ENCODE data around the gene ADCY9.
A peak's percentile ranks its signal among the peaks of the same experiment; 100 is the strongest.

The ADCY9 gene

GRCh38 chr16:4009177-4009576, 107.1 kb downstream of the ADCY9 start:
- Histone ChIP-seq H3K4me3 (ENCODE audit: low read depth in 1 of 2, low read length in 2 of 2) (no peak overlapping the region), H3K4me1 (ENCODE audit: control insufficient read depth in 1 of 2, insufficient read depth in 2 of 2, low read length in 2 of 2) (peaks cover 0 to 12% of the 10 kb centered on the region in 2 donors), H3K36me3 (ENCODE audit: control insufficient read depth in 1 of 2, insufficient read depth in 2 of 2, low read length in 2 of 2) (no peaks in the 10 kb centered on the region), H3K27ac (ENCODE audit: low read length) (no peak overlapping the region), H3K27me3 (ENCODE audit: low read depth, low read length) (no peaks in the 10 kb centered on the region), H3K9me3 (ENCODE audit: control insufficient read depth in 1 of 2, low read length in 2 of 2) (no peaks in the 10 kb centered on the region)

- Histone ChIP-seq H3K27ac (ENCODE audit: low read length) (no peak overlapping the region), H3K36me3 (ENCODE audit: control insufficient read depth in 1 of 2, insufficient read depth in 2 of 2, low read length in 2 of 2) (no peaks in the 10 kb centered on the region), H3K27me3 (ENCODE audit: low read depth, low read length) (no peaks in the 10 kb centered on the region), H3K4me3 (ENCODE audit: low read depth in 1 of 2, low read length in 2 of 2) (no peak overlapping the region), H3K9me3 (ENCODE audit: control insufficient read depth in 1 of 2, low read length in 2 of 2) (no peaks in the 10 kb centered on the region), H3K4me1 (ENCODE audit: control insufficient read depth in 1 of 2, insufficient read depth in 2 of 2, low read length in 2 of 2) (peaks cover 0 to 12% of the 10 kb centered on the region in 2 donors)
These were observed 108.1 kb downstream of the ADCY9 start for GRCh38 chr16:4008116-4008515.

- H3K27ac ChIP-seq (ENCODE audit: low read length): no peak overlapping the region
- H3K4me1 ChIP-seq (ENCODE audit: control insufficient read depth in 1 of 2, insufficient read depth in 2 of 2, low read length in 2 of 2): peaks cover 0 to 5% of the 10 kb centered on the region in 2 donors
- H3K27me3 ChIP-seq (ENCODE audit: low read depth, low read length): no peaks in the 10 kb centered on the region
- no peaks in the 10 kb centered on the region for H3K36me3 ChIP-seq (ENCODE audit: control insufficient read depth in 1 of 2, insufficient read depth in 2 of 2, low read length in 2 of 2)
- peak overlapping the region in 1 of 2 donors; percentile 20 for H3K4me3 ChIP-seq (ENCODE audit: low read depth in 1 of 2, low read length in 2 of 2)
- H3K9me3 ChIP-seq (ENCODE audit: control insufficient read depth in 1 of 2, low read length in 2 of 2): no peaks in the 10 kb centered on the region
These were observed 109.7 kb downstream of the ADCY9 start for GRCh38 chr16:4006397-4006999.

- Histone ChIP-seq H3K36me3 (ENCODE audit: control insufficient read depth in 1 of 2, insufficient read depth in 2 of 2, low read length in 2 of 2) (no peaks in the 10 kb centered on the region), H3K9me3 (ENCODE audit: control insufficient read depth in 1 of 2, low read length in 2 of 2) (no peaks in the 10 kb centered on the region), H3K27me3 (ENCODE audit: low read depth, low read length) (no peaks in the 10 kb centered on the region), H3K4me1 (ENCODE audit: control insufficient read depth in 1 of 2, insufficient read depth in 2 of 2, low read length in 2 of 2) (peaks cover 0 to 4% of the 10 kb centered on the region in 2 donors), H3K4me3 (ENCODE audit: low read depth in 1 of 2, low read length in 2 of 2) (peak overlapping the region in 1 of 2 donors; percentile 20), H3K27ac (ENCODE audit: low read length) (no peak overlapping the region)
These were observed 110.5 kb downstream of the ADCY9 start for GRCh38 chr16:4005731-4006130.

- no peak overlapping the region for H3K27ac ChIP-seq (ENCODE audit: low read length)
- peak overlapping the region in 1 of 2 donors; percentile 20 for H3K4me3 ChIP-seq (ENCODE audit: low read depth in 1 of 2, low read length in 2 of 2)
- H3K9me3 ChIP-seq (ENCODE audit: control insufficient read depth in 1 of 2, low read length in 2 of 2): no peaks in the 10 kb centered on the region
- no peaks in the 10 kb centered on the region for H3K36me3 ChIP-seq (ENCODE audit: control insufficient read depth in 1 of 2, insufficient read depth in 2 of 2, low read length in 2 of 2)
- no peaks in the 10 kb centered on the region for H3K27me3 ChIP-seq (ENCODE audit: low read depth, low read length)
- peaks cover 0 to 4% of the 10 kb centered on the region in 2 donors for H3K4me1 ChIP-seq (ENCODE audit: control insufficient read depth in 1 of 2, insufficient read depth in 2 of 2, low read length in 2 of 2)
These were observed 111.0 kb downstream of the ADCY9 start for GRCh38 chr16:4005281-4005680.

- Histone ChIP-seq H3K4me1 (ENCODE audit: control insufficient read depth in 1 of 2, insufficient read depth in 2 of 2, low read length in 2 of 2) (peaks cover 0 to 11% of the 10 kb centered on the region in 2 donors), H3K36me3 (ENCODE audit: control insufficient read depth in 1 of 2, insufficient read depth in 2 of 2, low read length in 2 of 2) (no peaks in the 10 kb centered on the region), H3K9me3 (ENCODE audit: control insufficient read depth in 1 of 2, low read length in 2 of 2) (no peaks in the 10 kb centered on the region), H3K4me3 (ENCODE audit: low read depth in 1 of 2, low read length in 2 of 2) (no peak overlapping the region), H3K27me3 (ENCODE audit: low read depth, low read length) (no peaks in the 10 kb centered on the region), H3K27ac (ENCODE audit: low read length) (no peak overlapping the region)
These were observed 112.0 kb downstream of the ADCY9 start for GRCh38 chr16:4004206-4004605.

GRCh38 chr16:4003576-4003975, 112.7 kb downstream of the ADCY9 start:
- no peak overlapping the region for H3K27ac ChIP-seq (ENCODE audit: low read length)
- peaks cover 0 to 12% of the 10 kb centered on the region in 2 donors for H3K4me1 ChIP-seq (ENCODE audit: control insufficient read depth in 1 of 2, insufficient read depth in 2 of 2, low read length in 2 of 2)
- H3K27me3 ChIP-seq (ENCODE audit: low read depth, low read length): no peaks in the 10 kb centered on the region
- no peaks in the 10 kb centered on the region for H3K9me3 ChIP-seq (ENCODE audit: control insufficient read depth in 1 of 2, low read length in 2 of 2)
- no peaks in the 10 kb centered on the region for H3K36me3 ChIP-seq (ENCODE audit: control insufficient read depth in 1 of 2, insufficient read depth in 2 of 2, low read length in 2 of 2)
- H3K4me3 ChIP-seq (ENCODE audit: low read depth in 1 of 2, low read length in 2 of 2): no peak overlapping the region

GRCh38 chr16:4003166-4003565, 113.1 kb downstream of the ADCY9 start:
- no peaks in the 10 kb centered on the region for H3K27me3 ChIP-seq (ENCODE audit: low read depth, low read length)
- H3K9me3 ChIP-seq (ENCODE audit: control insufficient read depth in 1 of 2, low read length in 2 of 2): no peaks in the 10 kb centered on the region
- H3K4me3 ChIP-seq (ENCODE audit: low read depth in 1 of 2, low read length in 2 of 2): no peak overlapping the region
- no peaks in the 10 kb centered on the region for H3K36me3 ChIP-seq (ENCODE audit: control insufficient read depth in 1 of 2, insufficient read depth in 2 of 2, low read length in 2 of 2)
- no peak overlapping the region for H3K27ac ChIP-seq (ENCODE audit: low read length)
- peaks cover 0 to 12% of the 10 kb centered on the region in 2 donors for H3K4me1 ChIP-seq (ENCODE audit: control insufficient read depth in 1 of 2, insufficient read depth in 2 of 2, low read length in 2 of 2)

GRCh38 chr16:4002121-4002520, 114.1 kb downstream of the ADCY9 start:
- H3K27me3 ChIP-seq (ENCODE audit: low read depth, low read length): no peaks in the 10 kb centered on the region
- no peak overlapping the region for H3K27ac ChIP-seq (ENCODE audit: low read length)
- no peaks in the 10 kb centered on the region for H3K36me3 ChIP-seq (ENCODE audit: control insufficient read depth in 1 of 2, insufficient read depth in 2 of 2, low read length in 2 of 2)
- H3K9me3 ChIP-seq (ENCODE audit: control insufficient read depth in 1 of 2, low read length in 2 of 2): no peaks in the 10 kb centered on the region
- H3K4me3 ChIP-seq (ENCODE audit: low read depth in 1 of 2, low read length in 2 of 2): no peak overlapping the region
- H3K4me1 ChIP-seq (ENCODE audit: control insufficient read depth in 1 of 2, insufficient read depth in 2 of 2, low read length in 2 of 2): peaks cover 0 to 12% of the 10 kb centered on the region in 2 donors

- Histone ChIP-seq H3K27me3 (ENCODE audit: low read depth, low read length) (no peaks in the 10 kb centered on the region), H3K9me3 (ENCODE audit: control insufficient read depth in 1 of 2, low read length in 2 of 2) (no peaks in the 10 kb centered on the region), H3K4me3 (ENCODE audit: low read depth in 1 of 2, low read length in 2 of 2) (no peak overlapping the region), H3K36me3 (ENCODE audit: control insufficient read depth in 1 of 2, insufficient read depth in 2 of 2, low read length in 2 of 2) (no peaks in the 10 kb centered on the region), H3K27ac (ENCODE audit: low read length) (peak overlapping the region; percentile 34), H3K4me1 (ENCODE audit: control insufficient read depth in 1 of 2, insufficient read depth in 2 of 2, low read length in 2 of 2) (peaks cover 0 to 9% of the 10 kb centered on the region in 2 donors)
These were observed 116.5 kb downstream of the ADCY9 start for GRCh38 chr16:3999479-4000325.

GRCh38 chr16:3998793-3999478, 117.3 kb downstream of the ADCY9 start:
- no peak overlapping the region for H3K4me3 ChIP-seq (ENCODE audit: low read depth in 1 of 2, low read length in 2 of 2)
- H3K4me1 ChIP-seq (ENCODE audit: control insufficient read depth in 1 of 2, insufficient read depth in 2 of 2, low read length in 2 of 2): peaks cover 0 to 9% of the 10 kb centered on the region in 2 donors
- H3K27me3 ChIP-seq (ENCODE audit: low read depth, low read length): no peaks in the 10 kb centered on the region
- no peaks in the 10 kb centered on the region for H3K36me3 ChIP-seq (ENCODE audit: control insufficient read depth in 1 of 2, insufficient read depth in 2 of 2, low read length in 2 of 2)
- H3K9me3 ChIP-seq (ENCODE audit: control insufficient read depth in 1 of 2, low read length in 2 of 2): no peaks in the 10 kb centered on the region
- peak overlapping the region; percentile 34 for H3K27ac ChIP-seq (ENCODE audit: low read length)

Data from muscle layer of duodenum (tissue), 2 donors.